ENCODE data around the gene ZNF275. TPM values are rescaled to one million over a fixed set of nuclear protein-coding genes. Genes with fewer than 3 reads are reported as not detected.

ZNF275 gene
- total RNA-seq, 4 donors from 2014 or later, result 4.6 to 7.6 (median 5.0) TPM

DNA sequence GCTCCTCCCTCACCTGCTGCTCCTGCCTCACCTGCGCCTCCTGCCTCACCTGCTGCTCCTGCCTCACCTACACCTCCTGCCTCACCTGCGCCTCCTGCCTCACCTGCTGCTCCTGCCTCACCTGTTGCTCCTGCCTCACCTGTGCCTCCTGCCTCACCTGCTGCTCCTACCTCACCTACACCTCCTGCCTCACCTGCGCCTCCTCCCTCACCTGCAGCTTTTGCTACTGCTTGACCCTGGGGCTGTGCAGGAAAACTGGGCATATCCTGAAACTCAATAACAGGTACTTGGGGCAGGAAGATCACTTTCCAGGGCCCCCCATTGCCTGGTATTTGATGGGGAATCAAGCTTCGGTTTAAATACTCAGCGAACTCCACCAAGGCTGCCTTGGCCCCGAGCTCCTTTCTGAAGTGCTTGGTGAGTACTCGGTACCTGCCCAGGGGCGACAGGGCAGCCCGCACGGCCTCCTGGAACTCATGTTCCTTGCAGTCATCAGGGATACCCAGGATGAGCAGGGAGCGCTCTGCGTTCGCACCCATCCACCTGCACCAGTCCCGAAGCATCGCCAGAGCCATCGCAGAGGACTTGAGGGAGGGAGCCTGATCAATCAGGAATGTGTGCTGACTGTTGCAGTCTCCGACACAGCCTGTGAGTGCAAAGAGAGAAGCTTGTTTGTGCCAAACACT, 64.5 kb downstream of the ZNF275 start:
- intact Hi-C loops (cut with DNase I; ENCODE audit: low total_unique reads) (no loop called here), in situ Hi-C loops (cut with MboI; ENCODE audit: low sequenced_read_pairs in 4 of 4) (no loop called here)
- TF ChIP-seq, protein P1, sequence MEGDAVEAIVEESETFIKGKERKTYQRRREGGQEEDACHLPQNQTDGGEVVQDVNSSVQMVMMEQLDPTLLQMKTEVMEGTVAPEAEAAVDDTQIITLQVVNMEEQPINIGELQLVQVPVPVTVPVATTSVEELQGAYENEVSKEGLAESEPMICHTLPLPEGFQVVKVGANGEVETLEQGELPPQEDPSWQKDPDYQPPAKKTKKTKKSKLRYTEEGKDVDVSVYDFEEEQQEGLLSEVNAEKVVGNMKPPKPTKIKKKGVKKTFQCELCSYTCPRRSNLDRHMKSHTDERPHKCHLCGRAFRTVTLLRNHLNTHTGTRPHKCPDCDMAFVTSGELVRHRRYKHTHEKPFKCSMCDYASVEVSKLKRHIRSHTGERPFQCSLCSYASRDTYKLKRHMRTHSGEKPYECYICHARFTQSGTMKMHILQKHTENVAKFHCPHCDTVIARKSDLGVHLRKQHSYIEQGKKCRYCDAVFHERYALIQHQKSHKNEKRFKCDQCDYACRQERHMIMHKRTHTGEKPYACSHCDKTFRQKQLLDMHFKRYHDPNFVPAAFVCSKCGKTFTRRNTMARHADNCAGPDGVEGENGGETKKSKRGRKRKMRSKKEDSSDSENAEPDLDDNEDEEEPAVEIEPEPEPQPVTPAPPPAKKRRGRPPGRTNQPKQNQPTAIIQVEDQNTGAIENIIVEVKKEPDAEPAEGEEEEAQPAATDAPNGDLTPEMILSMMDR (IDR thresholded peaks at IDR 0.05 in 4 of 5, conservative IDR thresholded peaks at IDR 0.05 in 1 of 5), result no peak
- TF ChIP-seq POLR2A (IDR thresholded peaks at IDR 0.05), result no peak
- H3K27me3 ChIP-seq, result no peaks in the 10 kb centered on the region
- ATAC-seq (no peak), DNase-seq (no peak)
- H3K4me1 ChIP-seq, result no peaks in the 10 kb centered on the region
- no peak overlapping the region for H3K4me3 ChIP-seq
- H3K9me3 ChIP-seq, result no peaks in the 10 kb centered on the region
- no peaks in the 10 kb centered on the region for H3K36me3 ChIP-seq
- H3K27ac ChIP-seq, result no peak overlapping the region

DNA sequence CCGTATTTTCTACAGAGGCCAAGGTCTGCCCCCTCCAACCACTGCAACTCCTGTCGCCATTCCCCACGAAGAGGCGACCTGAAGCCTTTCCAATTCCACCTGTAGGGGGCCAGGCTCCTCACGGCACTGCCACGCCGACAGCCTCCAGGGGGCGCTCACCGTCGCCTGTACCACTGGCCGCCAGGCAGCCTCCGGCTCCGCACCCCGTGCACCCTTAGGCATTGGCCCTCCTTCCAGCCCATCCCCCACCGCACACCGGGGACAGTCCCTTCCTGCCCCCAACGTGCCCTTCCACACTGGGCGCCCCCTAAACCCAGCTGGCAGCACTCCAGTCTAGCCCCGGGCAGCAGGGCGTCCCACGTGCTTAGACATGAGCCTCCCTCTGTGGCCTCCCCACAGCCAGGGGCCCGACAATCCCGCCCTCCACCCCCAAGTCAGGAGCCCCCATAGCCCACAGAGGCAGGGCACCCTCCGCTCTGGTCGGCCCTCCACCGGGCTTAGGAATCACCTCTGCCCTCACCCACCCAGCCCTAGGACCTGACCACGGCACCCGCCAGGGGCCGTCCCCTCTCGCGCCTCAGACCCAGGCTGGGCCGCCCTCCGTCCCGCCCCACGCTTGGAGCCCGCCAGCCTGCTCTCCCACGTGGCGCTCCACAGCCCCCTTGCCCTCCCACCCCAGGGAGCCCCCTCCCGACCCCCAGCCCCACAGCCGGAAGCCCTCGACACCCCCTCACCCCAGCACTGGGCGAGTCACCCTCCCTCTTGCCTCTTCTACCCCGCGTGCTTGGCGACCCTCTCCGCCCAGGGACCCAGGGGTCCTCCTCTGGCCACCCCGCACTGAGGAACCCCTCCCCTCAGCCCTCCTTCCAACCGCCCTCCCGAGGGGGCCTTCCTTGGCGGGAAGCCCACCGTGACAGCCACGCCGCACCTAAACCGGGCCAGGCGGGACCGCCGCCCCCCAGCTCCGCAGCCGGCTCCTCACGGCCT, 66.5 kb downstream of the ZNF275 start:
- Histone ChIP-seq H3K27me3 (no peaks in the 10 kb centered on the region), H3K36me3 (no peaks in the 10 kb centered on the region), H3K27ac (no peak overlapping the region), H3K4me1 (no peaks in the 10 kb centered on the region), H3K9me3 (no peaks in the 10 kb centered on the region), H3K4me3 (no peak overlapping the region)
- DNase-seq (no peak), ATAC-seq (no peak)
- in situ Hi-C loops (cut with MboI; ENCODE audit: low sequenced_read_pairs in 4 of 4) (no loop called here), intact Hi-C loops (cut with DNase I; ENCODE audit: low total_unique reads) (no loop called here)
- TF ChIP-seq, protein P1 (IDR thresholded peaks at IDR 0.05 in 4 of 5, conservative IDR thresholded peaks at IDR 0.05 in 1 of 5), result peak; percentile 9 to 50 (median 40)
- TF ChIP-seq POLR2A (IDR thresholded peaks at IDR 0.05), result no peak

DNA sequence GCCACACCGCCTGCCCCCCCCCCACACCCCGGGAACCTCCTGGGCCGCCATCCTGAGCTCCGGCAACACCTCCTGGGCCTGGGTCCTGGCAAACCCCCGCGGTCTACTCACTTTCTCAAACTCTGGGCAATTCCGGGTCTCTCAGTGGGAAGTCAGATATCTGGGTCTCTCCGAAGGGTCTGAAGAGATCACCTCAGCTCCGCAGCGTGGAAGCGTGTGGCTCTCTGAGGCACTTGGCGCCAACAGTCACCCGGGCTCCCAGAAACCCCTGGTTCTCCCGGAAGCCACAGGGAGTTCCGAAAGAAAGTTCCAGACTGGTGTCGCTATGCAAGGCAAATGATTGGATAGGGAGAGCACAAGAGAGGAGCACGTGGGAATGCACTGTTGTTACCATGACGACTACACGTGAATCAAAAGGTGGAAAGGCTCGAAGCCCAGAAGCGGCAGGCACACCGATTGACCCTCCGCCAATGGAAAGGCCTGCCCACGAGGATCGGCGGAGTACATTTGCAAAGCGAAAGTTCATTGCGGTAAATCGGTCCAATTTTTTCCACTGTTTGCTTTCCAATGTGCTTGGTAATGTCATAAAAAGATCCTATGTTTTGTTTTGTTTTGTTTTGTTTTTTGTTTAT, 67.3 kb downstream of the ZNF275 start, which contains the start of gene PNMA6E:
Gene PNMA6E, minus strand, starts transcription at position 218 of the 632 bp plus-strand sequence. CDS start 2,501 bp downstream, outside the sequence.
- DNase-seq (no peak), ATAC-seq (no peak)
- TF ChIP-seq, protein P1 (IDR thresholded peaks at IDR 0.05 in 4 of 5, conservative IDR thresholded peaks at IDR 0.05 in 1 of 5), result no peak
- no peak for TF ChIP-seq POLR2A (IDR thresholded peaks at IDR 0.05)
- H3K27ac ChIP-seq, result no peak within 1 kb of the TSS
- intact Hi-C loops (cut with DNase I; ENCODE audit: low total_unique reads), result no loop called here
- H3K27me3 ChIP-seq, result no peaks in the 10 kb centered on the region
- H3K4me3 ChIP-seq, result no peak within 1 kb of the TSS
- H3K9me3 ChIP-seq, result no peaks in the 10 kb centered on the region
- no peaks in the 10 kb centered on the region for H3K4me1 ChIP-seq
- in situ Hi-C loops (cut with MboI; ENCODE audit: low sequenced_read_pairs in 4 of 4), result no loop called here
- no peaks in the 10 kb centered on the region for H3K36me3 ChIP-seq

Other genes with a start within 250 kb of the ZNF275 start
- not detected for gene MAGEA1, start 154.9 kb upstream of the ZNF275 start, total RNA-seq
- gene PNMA6F, start 12.4 kb upstream of the ZNF275 start, total RNA-seq, result not detected
- gene PNMA6E, start 67.2 kb downstream of the ZNF275 start, total RNA-seq, result not detected
- under 1 TPM; 0.05 to 0.55 (median 0.37) TPM for gene ZFP92, start 77.3 kb downstream of the ZNF275 start, total RNA-seq
- gene TREX2, start 111.9 kb downstream of the ZNF275 start, total RNA-seq, result under 1 TPM in 1 of 4 donors, not detected in 3; 0.18 TPM
- gene HAUS7, start 136.4 kb downstream of the ZNF275 start, total RNA-seq, result 10 to 100 TPM; 10.6 to 19.8 (median 13.2) TPM
- gene BGN, start 160.8 kb downstream of the ZNF275 start, total RNA-seq, result 10 to 100 TPM in 2 of 4 donors, 1 to 10 TPM in 2; 1.1 to 50.7 (median 9.8) TPM
- gene ATP2B3, start 183.5 kb downstream of the ZNF275 start, total RNA-seq, result not detected